Measurements from ENCODE around the gene KCNN3. TPM values are rescaled to one million over a fixed set of nuclear protein-coding genes. Genes with fewer than 3 reads are reported as not detected.

The KCNN3 gene
- total and polyA plus RNA-seq, 10 donors: 0.13 to 15.1 (median 7.4) TPM

GRCh38 chr1:154838988-154839387 is 31.1 kb downstream of the KCNN3 start:
- 80 to 89% (median 88%) methylated on average over 9 of the region's 9 CpGs for WGBS, 5 donors
- Histone ChIP-seq H3K4me3 (no peak overlapping the region), H3K27ac (no peak overlapping the region), H3K36me3 (no peaks in the 10 kb centered on the region), H3K4me1 (peaks cover 0 to 17% (median 10%) of the 10 kb centered on the region in 6 donors), H3K27me3 (replicated peaks in 1 of 7) (peaks cover 0 to 4% (median 0%) of the 10 kb centered on the region in 7 donors), H3K9me3 (no peaks in the 10 kb centered on the region)
- intact Hi-C loops (cut with DNase I; ENCODE audit: low total_unique reads): no loop called here
- no peak for TF ChIP-seq CTCF (IDR thresholded peaks at IDR 0.05 in 8 of 11, conservative IDR thresholded peaks at IDR 0.05 in 3 of 11)
- no peak for DNase-seq

GRCh38 chr1:154838461-154838860 is 31.6 kb downstream of the KCNN3 start:
- WGBS, 5 donors: 86 to 93% (median 93%) methylated on average over 11 of the region's 11 CpGs
- Histone ChIP-seq H3K9me3 (no peaks in the 10 kb centered on the region), H3K27me3 (replicated peaks in 1 of 7) (peaks cover 0 to 4% (median 0%) of the 10 kb centered on the region in 7 donors), H3K36me3 (no peaks in the 10 kb centered on the region), H3K27ac (no peak overlapping the region), H3K4me3 (no peak overlapping the region), H3K4me1 (peaks cover 0 to 16% (median 10%) of the 10 kb centered on the region in 6 donors)
- DNase-seq: no peak
- intact Hi-C loops (cut with DNase I; ENCODE audit: low total_unique reads): no loop called here
- TF ChIP-seq CTCF (IDR thresholded peaks at IDR 0.05 in 8 of 11, conservative IDR thresholded peaks at IDR 0.05 in 3 of 11) (no peak), POLR2AphosphoS5 (IDR thresholded peaks at IDR 0.05) (no peak), POLR2A (IDR thresholded peaks at IDR 0.05) (no peak)

GRCh38 chr1:154837672-154838171 is 32.4 kb downstream of the KCNN3 start:
- DNase-seq: peak; percentile 85
- Histone ChIP-seq H3K27me3 (replicated peaks in 1 of 7) (peaks cover 0 to 4% (median 0%) of the 10 kb centered on the region in 7 donors), H3K27ac (peak overlapping the region in 1 of 8 donors; percentile 22), H3K4me1 (peaks cover 0 to 16% (median 10%) of the 10 kb centered on the region in 6 donors), H3K4me3 (no peak overlapping the region), H3K36me3 (no peaks in the 10 kb centered on the region), H3K9me3 (no peaks in the 10 kb centered on the region)
- 59 to 70% (median 62%) methylated on average over 11 to 13 of the region's 13 CpGs for WGBS, 5 donors
- intact Hi-C loops (cut with DNase I; ENCODE audit: low total_unique reads): no loop called here
- peak; percentile 80 to 84 (median 83) for TF ChIP-seq POLR2AphosphoS5 (IDR thresholded peaks at IDR 0.05)
- TF ChIP-seq CTCF (IDR thresholded peaks at IDR 0.05 in 8 of 11, conservative IDR thresholded peaks at IDR 0.05 in 3 of 11): no peak

- Histone ChIP-seq H3K9me3 (no peaks in the 10 kb centered on the region), H3K27ac (no peak overlapping the region), H3K36me3 (no peaks in the 10 kb centered on the region), H3K27me3 (replicated peaks in 1 of 7) (peaks cover 0 to 4% (median 0%) of the 10 kb centered on the region in 7 donors), H3K4me3 (no peak overlapping the region), H3K4me1 (peaks cover 0 to 16% (median 10%) of the 10 kb centered on the region in 6 donors)
- WGBS, 5 donors: 86 to 95% (median 90%) methylated on average over 13 of the region's 13 CpGs
- no peak for DNase-seq
- intact Hi-C loops (cut with DNase I; ENCODE audit: low total_unique reads): no loop called here
- TF ChIP-seq POLR2AphosphoS5 (IDR thresholded peaks at IDR 0.05): no peak
Observed at GRCh38 chr1:154837034-154837671, 32.9 kb downstream of the KCNN3 start.
